HG03108 (cell line): ENCODE measurements around the gene PLEKHG2.

Source experiments
- ATAC-seq: cut with Tn5 transposase; IDR thresholded peaks from one replicate; pipeline ENCODE4 v1.9.1; 2021; ENCODE audit warnings: moderate library complexity; ENCODE audit not compliant: unreplicated experiment

PLEKHG2 gene

GRCh38 chr19:39420769-39421168 lies 8.3 kb downstream of the PLEKHG2 start:
- no peak for ATAC-seq

GRCh38 chr19:39422020-39422419 lies 9.6 kb downstream of the PLEKHG2 start:
- ATAC-seq: no peak

- ATAC-seq: no peak
Measured at GRCh38 chr19:39423258-39424086, 11.0 kb downstream of the PLEKHG2 start.

- ATAC-seq: no peak
Measured at GRCh38 chr19:39424934-39425333, 12.5 kb downstream of the PLEKHG2 start.

GRCh38 chr19:39425744-39426143 lies 13.3 kb downstream of the PLEKHG2 start:
- ATAC-seq: no peak

GRCh38 chr19:39426170-39426569 lies 13.7 kb downstream of the PLEKHG2 start:
- no peak for ATAC-seq

GRCh38 chr19:39427707-39428106 lies 15.2 kb downstream of the PLEKHG2 start:
- ATAC-seq: no peak

- ATAC-seq: no peak
Measured at GRCh38 chr19:39428283-39429112, 16.0 kb downstream of the PLEKHG2 start.

- ATAC-seq: peak; percentile 38
Measured at GRCh38 chr19:39430675-39431593, 18.5 kb downstream of the PLEKHG2 start.

- no peak for ATAC-seq
Measured at GRCh38 chr19:39432677-39433025, 20.2 kb downstream of the PLEKHG2 start.

- no peak for ATAC-seq
Measured at GRCh38 chr19:39433480-39434079, 21.1 kb downstream of the PLEKHG2 start.

- ATAC-seq: no peak
Measured at GRCh38 chr19:39434123-39435076, 21.9 kb downstream of the PLEKHG2 start.

- ATAC-seq: peak; percentile 73
Measured at GRCh38 chr19:39435499-39436349, 23.3 kb downstream of the PLEKHG2 start, which contains the start of gene RPS16. Gene RPS16 (minus strand): TSS chr19:39435949. CDS start chr19:39435895, 54 bp downstream.

GRCh38 chr19:39436350-39436716 lies 23.9 kb downstream of the PLEKHG2 start:
- no peak for ATAC-seq

GRCh38 chr19:39438270-39438934 lies 25.9 kb downstream of the PLEKHG2 start:
- ATAC-seq: no peak

GRCh38 chr19:39444598-39445195 lies 32.2 kb downstream of the PLEKHG2 start:
- no peak for ATAC-seq
